ENCODE results near the gene PRPF40A.

PRPF40A gene

DNA sequence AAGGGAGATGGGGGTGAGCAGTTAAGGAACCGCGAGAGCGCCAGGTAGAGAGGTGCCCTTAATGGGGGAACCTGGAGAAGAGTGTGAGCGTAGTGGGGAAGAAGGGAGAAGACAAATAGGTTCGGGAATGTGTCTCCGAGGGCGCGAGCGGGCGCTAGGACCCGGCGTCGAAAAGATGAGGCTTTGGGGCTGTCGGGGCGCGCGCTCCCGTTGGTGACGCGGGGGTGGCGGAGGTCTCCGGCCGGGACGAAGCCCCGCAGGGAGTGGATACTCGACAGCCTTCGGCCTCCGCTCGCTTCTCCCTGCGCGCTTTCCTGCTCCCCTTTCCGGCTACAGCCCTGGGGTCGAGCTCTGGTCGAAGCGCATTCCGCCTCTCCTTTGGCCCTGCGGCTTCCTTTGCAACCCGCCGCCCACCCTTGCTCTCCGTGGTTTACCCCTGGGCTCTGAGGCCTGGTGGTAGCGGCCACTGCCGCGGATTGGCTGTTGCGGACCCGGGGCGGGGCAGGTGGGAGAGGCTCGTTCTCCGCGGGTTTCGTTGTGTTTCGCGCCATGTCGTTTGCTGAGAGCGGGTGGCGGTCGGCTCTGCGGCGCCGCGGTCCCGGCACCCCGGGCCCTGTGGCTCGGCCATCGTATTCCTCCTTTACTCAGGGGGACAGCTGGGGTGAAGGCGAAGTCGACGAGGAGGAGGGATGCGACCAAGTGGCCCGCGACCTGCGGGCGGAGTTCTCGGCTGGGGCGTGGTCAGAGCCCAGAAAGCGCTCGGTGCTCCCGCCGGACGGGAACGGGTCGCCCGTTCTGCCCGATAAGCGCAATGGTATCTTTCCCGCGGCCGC is 1.0 kb upstream of the PRPF40A start, which contains the start of gene ARL6IP6:
Gene ARL6IP6 (plus strand): TSS at position 545 of the 833 bp plus-strand sequence. CDS start 5 bp downstream, at position 550.
- peak; percentile 93 for DNase-seq (ENCODE audit: low spot score)

DNA sequence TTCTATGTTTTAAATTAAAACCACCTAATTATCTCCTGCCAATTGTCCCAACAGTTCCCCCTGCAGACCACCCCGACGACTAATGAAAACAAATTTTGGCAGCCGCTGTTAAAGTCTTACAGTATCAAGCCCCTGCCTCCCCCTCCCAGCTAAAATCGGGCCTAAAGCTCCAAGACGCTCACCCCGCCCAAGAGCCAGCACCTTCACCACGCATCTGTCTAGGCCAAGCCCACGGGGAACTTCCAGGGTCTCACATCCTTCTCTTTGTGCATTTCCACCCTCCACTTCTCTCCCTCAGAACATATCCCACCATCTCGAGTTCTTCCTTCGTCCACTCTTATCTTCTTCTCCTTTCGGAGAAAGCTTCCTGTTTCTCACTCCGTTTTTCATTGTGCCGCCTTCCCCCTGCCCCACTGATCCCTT is 445 bp downstream of the PRPF40A start:
- DNase-seq (ENCODE audit: low spot score) = peak; percentile 27

DNA sequence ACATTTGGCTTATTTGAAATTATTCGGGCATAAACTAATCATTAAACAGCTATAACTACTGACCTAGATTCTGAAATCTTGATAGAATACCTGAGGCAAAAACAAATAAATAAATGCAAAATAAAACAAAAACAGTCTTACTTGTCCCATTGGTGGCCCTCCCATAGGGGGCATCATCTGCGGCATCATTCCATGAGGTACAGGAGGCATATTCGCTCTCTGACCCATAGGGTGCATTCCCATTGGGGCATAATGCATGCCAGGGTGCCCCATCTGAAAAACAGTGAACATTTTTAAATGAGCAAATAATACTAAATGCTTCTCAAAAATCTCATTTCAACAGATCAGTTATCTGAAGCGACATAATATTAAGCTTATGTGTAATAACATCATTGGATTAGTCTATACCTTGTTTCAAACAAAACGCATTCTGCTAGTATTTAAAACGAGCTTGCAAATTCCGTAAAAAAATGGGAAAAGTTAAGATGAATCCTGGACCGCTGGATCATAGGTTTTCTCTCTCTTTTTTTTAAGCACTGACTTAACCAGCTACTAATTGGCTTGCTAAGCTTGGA is 1.3 kb downstream of the PRPF40A start:
- DNase-seq (ENCODE audit: low spot score) = peak; percentile 26

DNA sequence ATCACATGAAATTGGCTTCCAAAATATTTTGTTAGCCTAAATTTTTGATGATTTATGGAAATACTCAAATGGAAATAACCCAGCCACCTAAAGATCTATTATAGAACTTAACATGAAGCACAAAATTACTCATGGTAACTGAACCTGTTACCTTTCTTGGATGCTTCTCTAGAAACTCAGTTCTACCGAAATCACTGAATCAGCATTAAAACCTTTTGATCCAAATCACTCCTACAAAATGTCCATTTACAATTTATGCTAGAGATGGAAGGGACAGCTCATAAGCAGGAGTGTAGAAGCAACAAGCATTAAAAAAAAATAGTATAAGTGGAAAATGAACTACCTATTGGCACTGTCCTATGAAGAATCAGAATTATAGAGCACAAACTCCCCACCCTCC is 2.1 kb downstream of the PRPF40A start:
- DNase-seq (ENCODE audit: low spot score) = no peak

DNA sequence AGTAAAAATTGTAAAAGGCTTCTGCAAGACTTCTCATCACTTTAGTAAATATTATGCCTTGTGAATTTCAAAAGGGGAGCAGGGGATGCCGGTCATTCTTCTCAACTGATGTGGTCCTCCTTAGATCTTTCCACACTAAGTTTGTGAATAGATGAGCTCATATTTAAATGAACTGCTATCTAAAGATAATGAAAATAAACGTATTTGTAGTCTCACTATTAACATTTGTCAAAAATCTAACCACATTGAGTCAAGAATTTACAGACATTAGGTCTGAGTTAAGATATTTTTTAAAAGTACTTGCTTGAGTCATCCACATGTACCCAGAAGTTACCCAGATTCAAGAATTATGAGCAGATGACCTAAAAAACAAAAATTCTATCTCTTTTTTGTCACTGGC is 6.5 kb downstream of the PRPF40A start:
- no peak for DNase-seq (ENCODE audit: low spot score)

DNA sequence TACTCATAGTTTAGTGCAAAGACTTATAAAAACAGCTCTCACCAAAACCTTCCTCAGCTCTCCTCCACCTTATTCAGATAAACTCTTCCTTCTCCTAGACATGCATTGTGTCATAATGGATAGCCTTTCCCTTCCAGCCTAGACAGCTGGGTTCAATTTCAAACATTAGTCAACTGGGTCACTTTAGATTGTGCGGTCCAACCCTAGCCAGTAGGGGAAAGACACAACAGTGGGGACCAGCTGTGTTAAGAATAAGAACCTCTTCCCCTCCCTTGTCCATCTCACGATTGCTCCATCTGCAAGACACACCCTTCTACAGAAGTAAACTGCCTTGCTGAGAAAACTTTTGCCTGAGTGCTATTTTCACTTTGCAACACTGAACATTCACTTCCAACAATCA is 8.5 kb downstream of the PRPF40A start:
- no peak for DNase-seq (ENCODE audit: low spot score)

DNA sequence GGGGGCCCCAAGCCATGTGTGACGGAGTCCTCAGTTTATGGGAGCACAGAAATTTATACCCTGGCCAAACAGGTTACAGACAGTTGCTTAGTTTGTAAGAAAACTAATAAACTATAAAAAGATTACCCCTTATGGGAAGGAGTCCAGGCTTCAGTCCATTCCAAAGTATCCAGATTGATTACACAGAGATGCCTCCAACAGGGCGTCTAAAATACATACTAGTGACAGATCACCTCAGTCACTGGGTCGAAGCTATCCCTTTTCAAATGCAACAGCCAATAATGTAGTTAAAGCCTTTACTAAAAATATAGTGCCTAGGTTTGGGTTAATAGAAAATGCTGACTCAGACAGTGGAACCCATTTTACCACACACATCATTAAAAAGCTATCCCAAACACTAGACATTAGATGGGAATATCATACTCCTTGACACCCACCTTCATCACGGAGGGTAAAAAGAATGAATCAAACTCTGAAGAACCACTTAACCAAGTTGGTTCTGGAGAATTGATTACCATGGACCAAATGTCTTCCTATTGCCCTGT is 10.7 kb downstream of the PRPF40A start:
- no peak for DNase-seq (ENCODE audit: low spot score)

DNA sequence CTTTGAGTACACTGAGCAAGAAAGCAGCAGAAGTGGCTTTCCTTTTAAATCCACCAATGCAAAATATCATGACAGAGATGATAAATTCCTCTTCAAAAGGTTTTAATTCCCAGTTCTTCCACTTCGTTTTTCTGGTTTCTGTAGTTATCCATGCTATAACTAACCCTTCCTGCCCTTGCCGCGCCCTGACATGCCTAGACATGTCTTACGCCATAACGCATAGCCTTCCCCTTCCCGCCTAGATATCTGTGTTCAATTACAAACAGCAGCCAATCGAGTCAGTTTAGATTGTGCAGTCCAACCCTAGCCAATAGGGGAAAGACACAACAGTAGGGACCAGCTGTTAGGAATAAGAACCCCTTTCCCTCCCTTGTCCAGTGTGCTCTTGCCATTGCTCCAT is 16.1 kb downstream of the PRPF40A start:
- no peak for DNase-seq (ENCODE audit: low spot score)

DNA sequence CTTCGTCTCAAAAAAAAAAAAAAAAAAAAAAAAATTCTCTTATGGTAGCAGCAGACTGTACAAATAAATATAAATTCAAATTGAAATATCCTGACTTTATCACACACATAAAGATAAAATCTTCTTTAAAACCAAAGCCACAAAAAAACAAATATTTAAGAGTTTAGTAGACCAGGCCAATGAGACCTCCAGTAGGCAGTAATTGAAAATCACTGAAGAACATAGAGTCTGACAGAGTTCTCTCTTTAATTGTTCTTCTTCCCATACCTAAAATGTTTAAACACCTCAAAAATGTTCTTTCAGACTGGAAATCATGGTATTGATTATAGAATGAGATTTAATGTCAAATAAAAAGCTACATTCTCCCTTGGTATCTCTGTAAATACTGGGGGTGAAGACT is 20.8 kb downstream of the PRPF40A start:
- no peak for DNase-seq (ENCODE audit: low spot score)

DNA sequence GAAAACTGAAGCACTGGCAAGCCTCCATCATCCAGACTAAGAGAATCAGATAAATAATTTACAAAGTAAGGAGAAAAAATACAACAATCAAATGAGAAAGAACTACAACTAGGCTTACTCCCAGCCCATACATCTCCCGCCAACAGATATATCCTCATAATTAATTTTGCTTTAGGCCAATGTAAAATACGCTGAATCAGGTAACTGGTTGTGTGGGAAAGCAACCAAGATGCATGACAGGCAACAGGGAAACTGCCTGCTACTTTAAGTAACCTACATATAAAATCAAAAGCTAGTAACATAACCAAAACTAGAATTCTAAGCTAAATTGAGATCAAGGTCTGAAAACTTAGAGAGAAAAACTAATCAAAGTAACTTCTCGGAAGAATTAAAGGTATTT is 21.5 kb downstream of the PRPF40A start:
- DNase-seq (ENCODE audit: low spot score) = no peak

DNA sequence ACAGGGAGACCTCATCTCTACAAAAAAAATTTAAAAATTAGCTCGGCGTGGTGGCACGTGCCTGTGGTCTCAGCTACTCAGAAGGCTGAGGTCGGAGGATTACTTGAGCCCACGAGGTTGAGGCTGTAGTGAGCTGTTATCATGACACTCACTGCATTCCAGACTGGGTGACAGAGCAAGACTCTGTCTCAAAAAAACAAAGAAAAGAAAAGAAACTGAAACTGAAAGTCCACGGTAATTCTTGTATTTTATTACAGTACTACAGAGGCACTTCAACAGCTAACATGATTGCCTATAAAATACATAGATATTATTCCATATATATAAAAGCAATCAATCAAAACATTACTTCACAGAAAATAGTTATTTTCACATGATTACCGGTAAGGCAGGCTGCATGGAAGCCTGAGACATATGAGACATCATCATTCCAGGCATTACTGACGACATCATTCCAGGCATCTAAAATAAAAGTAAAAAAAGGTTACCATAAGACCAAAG is 23.1 kb downstream of the PRPF40A start:
- DNase-seq (ENCODE audit: low spot score) = peak; percentile 59

DNA sequence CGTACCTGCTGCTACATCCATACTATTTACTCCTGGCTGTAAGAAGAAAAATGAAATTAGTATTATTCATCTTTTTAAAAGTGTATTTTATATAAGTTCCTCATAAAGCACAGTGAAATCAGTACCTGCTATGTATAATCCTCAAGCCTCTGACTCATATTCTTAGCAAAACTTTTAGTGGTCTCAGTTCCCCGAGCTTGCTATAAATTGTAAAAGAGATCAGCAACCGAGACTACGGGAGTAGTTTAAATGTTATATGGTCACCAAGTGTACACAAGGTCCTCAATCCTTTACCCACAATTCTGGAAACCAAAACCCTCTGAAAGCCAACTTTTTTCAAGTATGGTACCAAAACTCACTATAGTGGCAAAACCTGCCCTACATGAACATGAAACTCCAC is 24.2 kb downstream of the PRPF40A start:
- peak; percentile 5 for DNase-seq (ENCODE audit: low spot score)

DNA sequence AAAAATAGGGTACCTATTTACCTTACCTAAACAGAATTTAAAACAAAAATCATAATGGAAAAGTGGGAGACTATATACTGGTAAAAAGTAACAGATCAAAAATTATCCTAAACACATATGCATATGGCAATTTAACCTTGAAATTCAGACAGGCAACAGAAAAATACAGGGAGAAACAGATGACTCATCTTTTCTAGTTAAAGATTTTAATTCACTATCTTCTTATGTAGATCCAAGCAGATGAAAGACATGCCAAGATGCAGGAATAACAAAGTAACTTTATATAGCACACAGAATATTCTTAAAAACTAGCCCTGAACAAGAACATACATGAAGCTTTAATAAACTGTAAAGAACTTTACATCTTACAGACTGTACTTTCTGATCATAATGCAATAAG is 30.9 kb downstream of the PRPF40A start:
- no peak for DNase-seq (ENCODE audit: low spot score)

DNA sequence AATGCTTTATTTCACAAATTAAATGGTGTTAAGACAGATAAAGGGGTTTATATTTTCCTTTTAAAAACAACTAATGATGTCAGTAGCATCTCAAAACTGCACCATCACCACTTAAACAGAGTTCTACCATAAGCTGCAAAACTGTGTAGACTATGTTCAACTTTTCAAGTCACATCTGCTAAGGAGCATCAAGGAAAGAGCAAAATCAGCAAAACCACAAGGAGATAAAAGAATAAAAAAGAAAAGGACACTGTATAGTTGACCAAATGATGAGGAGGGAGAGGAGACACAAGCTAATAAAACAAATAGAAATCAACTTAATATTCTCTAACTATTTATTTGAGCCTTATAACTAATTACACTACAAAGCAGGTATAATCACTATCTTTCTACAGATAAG is 33.9 kb downstream of the PRPF40A start:
- no peak for DNase-seq (ENCODE audit: low spot score)

DNA sequence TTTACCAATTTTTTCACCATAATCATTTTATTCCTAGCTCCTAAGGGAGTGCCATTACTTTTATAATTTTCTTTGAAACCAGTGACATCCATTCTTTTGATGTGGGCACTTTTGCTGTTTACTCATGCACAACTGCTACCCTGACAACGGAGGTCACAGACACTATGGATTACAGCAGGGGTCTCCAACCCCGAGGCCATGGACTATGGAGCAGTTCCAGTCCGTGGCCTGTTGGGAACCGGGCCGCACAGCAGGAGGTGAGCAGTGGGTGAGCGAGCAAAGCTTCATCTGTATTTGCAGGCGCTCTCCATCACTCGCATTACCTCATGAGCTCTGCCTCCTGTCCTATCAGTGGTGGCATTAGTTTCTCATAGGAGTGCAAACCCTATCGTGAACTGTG is 34.6 kb downstream of the PRPF40A start:
- no peak for DNase-seq (ENCODE audit: low spot score)

DNA sequence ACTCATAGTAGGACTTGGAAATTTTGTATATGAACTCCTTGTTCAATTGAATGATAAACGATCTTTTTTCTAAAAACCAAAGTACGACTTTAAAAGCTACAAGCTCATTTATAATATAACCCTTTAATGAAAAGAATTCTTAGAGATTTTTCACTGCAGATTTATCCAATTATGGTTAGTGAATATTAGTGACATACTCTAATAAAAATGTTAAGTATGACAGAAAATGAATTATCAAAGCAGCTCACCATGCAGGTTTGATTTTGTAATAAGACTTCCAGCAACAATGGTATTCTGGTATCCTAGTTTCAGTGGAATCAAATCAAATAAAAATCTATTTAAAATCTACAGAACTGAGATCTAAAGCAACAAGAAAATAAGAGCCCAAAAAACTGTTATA is 38.5 kb downstream of the PRPF40A start:
- DNase-seq (ENCODE audit: low spot score) = no peak

DNA sequence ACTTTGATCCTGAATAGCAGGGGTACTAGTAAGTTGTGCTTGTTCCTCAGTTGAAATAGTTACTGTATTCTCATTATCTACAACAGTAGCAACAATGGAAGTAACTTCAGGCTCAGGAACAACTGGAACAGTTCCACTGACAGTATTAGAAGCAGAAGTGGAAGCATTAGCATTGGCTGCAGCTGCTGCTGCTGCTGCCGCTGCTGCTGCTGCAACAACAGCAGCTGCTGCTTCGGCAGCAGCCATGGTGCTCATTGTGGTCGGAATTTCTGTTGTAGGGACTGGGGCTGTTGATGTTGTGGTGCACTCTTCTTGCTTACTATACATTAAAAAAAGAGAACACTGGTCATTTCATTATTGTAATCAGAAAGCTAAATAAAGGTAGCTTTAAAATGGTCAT is 40.8 kb downstream of the PRPF40A start:
- DNase-seq (ENCODE audit: low spot score) = no peak

DNA sequence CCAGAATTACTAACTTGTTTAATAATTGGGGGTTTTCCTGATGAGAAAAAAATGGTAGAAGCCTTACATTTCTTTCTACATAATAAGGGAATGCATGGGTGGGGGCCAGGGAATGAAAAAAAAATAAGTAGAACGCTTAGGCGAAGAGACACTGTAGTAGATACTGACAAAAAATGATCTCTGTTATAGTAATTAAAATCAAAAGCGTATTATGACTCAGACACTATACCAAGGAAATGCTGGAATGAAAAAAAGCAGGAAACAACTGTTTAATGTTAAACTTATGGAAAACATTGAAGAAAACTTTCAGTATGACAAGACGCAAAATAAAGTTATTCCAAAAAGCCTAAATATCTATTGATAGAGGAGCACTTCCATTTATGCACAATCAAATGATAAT is 42.9 kb downstream of the PRPF40A start:
- no peak for DNase-seq (ENCODE audit: low spot score)

DNA sequence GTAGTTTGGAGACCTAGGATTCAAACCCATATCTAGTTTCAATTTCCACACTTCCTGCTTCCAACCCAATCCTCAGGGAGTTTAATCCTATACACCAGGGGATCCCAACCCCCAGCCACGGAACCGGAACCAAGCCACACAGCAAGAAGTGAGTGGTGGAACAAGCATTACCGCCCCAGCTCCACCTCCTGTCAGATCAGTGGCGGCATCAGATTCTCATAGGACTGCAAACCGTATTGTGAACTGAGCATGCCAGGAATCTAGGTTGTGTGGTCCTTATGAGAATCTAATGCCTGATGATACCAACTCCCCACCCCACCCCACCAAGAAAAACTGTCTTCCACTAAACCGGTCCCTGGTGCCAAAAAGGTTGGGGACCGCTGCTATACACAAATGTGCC is 52.5 kb downstream of the PRPF40A start:
- no peak for DNase-seq (ENCODE audit: low spot score)

DNA sequence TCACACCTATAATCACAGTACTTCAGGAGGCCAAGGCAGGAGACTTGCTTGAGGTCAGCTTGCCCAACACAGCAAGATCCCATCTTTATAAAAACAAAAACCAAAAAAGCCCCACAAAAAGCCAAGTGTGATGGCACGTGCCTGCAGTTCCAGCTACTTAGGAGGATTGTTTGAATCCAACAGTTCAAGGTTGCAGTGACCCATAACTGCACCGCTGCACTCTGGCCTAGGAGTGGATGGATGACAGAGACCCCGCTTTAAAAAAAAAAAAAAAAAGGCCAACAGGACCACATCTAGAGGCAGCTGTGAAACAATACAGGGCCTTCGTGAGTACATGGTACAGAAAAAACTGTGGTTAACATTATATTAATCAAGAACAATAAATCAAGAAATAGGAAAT is 56.2 kb downstream of the PRPF40A start:
- DNase-seq (ENCODE audit: low spot score) = no peak

DNA sequence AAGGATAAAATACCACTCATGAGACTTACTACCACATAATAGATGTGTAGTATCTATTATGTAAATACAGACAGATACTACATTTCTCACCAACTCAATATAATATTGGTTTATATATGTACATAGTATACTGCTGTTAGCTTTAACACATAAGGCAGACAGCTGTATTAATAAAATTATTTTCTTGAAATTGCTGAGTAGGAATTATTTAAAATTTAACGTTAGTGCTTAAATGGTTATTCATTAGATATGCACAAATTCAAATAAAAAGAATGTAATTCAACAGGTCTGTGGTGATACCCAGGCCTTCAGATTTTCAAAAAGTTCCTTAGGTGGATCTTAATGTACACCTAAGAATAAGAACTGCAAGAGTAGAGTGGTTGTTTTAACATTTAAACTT is 59.0 kb downstream of the PRPF40A start:
- DNase-seq (ENCODE audit: low spot score) = no peak

DNA sequence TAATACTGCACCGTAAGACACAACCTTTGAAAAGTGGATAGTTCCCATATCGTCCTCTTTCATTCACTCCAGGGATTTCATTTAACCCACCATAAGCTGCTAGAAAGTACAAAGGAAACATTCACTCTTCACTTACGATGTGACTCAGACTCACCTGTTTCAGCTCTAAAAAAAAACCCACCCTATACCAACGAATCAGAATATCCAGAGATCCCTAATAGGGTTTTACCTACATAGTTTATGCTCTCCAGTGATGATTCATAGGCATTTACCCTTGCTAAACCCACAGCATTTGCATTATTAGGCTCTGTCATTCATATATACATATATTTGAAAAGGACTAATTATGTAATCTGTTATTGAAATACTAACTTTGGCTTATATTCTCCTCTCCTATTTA is 60.2 kb downstream of the PRPF40A start:
- DNase-seq (ENCODE audit: low spot score) = no peak

DNA sequence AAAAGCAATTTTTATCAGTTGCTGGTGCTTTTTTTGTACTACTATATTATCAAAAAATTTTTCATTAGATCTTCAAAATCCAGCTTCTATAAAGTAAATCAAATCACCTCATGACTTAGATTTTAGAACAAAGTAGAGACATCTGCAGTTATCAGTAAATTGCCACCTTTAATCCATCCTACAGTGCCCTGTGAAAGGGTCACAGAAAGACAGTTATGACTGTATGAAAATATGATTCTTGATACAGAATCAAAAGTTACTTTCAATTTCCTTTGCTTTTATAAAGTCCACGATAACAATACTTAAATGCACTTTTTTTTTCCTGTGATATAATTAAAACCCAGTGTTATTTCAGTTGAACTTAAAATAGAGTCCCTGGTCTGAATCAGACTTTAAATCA is 61.4 kb downstream of the PRPF40A start:
- DNase-seq (ENCODE audit: low spot score) = no peak

Measured in CD4-positive, alpha-beta T cell treated with Interleukin-2 at 100 ng/mL for 4 hours (primary cell).